ENCODE measurements around the gene HABP4. TPM values are rescaled to one million over a fixed set of nuclear protein-coding genes. Genes with fewer than 3 reads are reported as not detected.
A peak's percentile ranks its signal among the peaks of the same experiment; 100 is the strongest.

Gene HABP4
- total RNA-seq, 2 experiments from 2014 or later = 7.3 to 7.9 TPM

DNA sequence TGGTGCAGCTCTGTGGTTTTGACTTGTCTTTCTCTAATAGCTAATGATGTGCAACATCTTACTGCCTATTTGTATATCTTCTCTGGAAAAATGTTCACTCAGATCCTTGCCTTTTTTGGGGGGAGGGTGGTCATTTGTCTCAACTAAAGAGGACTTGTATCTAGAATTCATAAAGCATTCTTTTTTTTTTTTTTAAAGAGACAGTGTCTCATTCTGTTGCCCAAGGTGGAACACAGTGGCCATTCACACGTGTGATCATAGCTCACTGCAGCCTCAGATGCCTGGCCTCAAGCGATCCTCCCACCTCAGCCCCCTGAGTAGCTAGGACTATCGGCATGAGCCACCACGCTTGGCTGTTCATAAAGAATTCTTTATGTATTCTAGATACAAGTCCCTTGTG, 33.2 kb downstream of the HABP4 start:
- H3K36me3 Mint-ChIP-seq (ENCODE audit: low read depth) = peaks cover 18% of the 10 kb centered on the region
- H3K4me1 Mint-ChIP-seq (ENCODE audit: low read depth) = peaks cover 45% of the 10 kb centered on the region
- DNase-seq = no peak
- CTCF ChIA-PET = interaction anchor here (0.6 kb wide), 1 partner anchor 182 kb away, joined by 3 read pairs; no protein-coding TSS in a partner anchor
- H3K27ac Mint-ChIP-seq = no peak overlapping the region
- H3K9me3 Mint-ChIP-seq = no peaks in the 10 kb centered on the region
- no peaks in the 10 kb centered on the region for H3K27me3 Mint-ChIP-seq (ENCODE audit: low read depth)
- intact Hi-C loops (cut with micrococcal nuclease) = no loop called here
- H3K4me3 Mint-ChIP-seq = no peak overlapping the region

DNA sequence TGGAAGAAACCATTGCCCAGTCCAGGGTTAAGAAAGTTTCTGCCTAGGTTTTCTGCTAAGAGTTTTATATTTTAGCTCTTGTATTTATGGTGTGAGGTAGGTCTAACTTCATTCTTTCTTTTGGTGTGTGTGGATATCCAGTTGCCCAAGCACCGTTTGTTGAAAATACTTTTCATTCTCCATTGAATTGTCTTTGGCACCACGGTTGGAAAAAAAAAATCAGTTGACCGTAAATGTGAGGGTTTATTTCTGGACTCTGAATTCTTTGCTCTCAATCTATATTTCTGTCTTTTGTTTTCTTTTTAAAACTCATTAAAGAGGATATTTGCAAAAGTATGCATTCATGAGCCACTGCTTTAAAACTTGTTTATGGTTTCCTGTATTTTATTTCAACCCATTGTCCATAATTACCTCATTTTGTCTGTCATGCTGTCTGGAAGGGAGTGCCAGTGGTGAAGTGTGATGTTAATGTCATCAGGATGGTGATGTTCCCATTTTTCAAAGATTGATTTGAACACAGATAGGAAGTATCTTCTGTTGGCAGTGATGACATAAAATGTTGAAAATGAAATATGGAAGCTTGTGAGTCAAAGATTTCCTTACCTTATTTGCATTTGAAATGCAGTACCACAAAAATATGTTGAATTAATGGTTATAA, 33.9 kb downstream of the HABP4 start:
- Mint-ChIP-seq H3K4me1 (ENCODE audit: low read depth) (peaks cover 38% of the 10 kb centered on the region), H3K4me3 (no peak overlapping the region), H3K27me3 (ENCODE audit: low read depth) (no peaks in the 10 kb centered on the region), H3K9me3 (no peaks in the 10 kb centered on the region), H3K27ac (peak overlapping the region; percentile 63), H3K36me3 (ENCODE audit: low read depth) (peaks cover 24% of the 10 kb centered on the region)
- no peak for DNase-seq
- CTCF ChIA-PET = no interaction called here
- intact Hi-C loops (cut with micrococcal nuclease) = loop anchor here (1.0 to 2.0 kb wide), 2 partner anchors 83 to 243 kb away; no protein-coding TSS in a partner anchor

DNA sequence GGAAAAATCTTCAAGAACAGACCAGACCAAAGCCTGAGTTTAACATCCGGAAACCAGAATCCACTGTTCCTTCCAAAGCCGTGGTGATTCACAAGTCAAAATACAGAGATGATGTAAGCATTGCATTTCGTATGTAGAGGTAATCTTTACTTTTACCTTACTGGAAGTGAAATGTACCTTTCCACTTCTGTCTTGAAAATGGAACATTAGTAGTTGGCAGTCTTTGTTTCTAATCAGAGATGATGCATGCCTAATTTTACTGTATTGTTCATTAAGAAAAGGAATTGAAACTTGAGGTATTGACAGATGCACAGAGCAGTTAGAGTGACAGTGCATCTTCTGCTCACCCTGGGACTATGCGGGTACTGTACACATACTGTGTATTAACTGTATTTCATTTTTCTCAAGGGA, 34.6 kb downstream of the HABP4 start:
- no peaks in the 10 kb centered on the region for H3K9me3 Mint-ChIP-seq
- no peak overlapping the region for H3K4me3 Mint-ChIP-seq
- H3K36me3 Mint-ChIP-seq (ENCODE audit: low read depth) = peaks cover 29% of the 10 kb centered on the region
- peaks cover 34% of the 10 kb centered on the region for H3K4me1 Mint-ChIP-seq (ENCODE audit: low read depth)
- CTCF ChIA-PET = no interaction called here
- DNase-seq = peak; percentile 34
- peak overlapping the region; percentile 63 for H3K27ac Mint-ChIP-seq
- intact Hi-C loops (cut with micrococcal nuclease) = loop anchor here (1.0 to 2.0 kb wide), 2 partner anchors 82 to 243 kb away; no protein-coding TSS in a partner anchor
- H3K27me3 Mint-ChIP-seq (ENCODE audit: low read depth) = no peaks in the 10 kb centered on the region

DNA sequence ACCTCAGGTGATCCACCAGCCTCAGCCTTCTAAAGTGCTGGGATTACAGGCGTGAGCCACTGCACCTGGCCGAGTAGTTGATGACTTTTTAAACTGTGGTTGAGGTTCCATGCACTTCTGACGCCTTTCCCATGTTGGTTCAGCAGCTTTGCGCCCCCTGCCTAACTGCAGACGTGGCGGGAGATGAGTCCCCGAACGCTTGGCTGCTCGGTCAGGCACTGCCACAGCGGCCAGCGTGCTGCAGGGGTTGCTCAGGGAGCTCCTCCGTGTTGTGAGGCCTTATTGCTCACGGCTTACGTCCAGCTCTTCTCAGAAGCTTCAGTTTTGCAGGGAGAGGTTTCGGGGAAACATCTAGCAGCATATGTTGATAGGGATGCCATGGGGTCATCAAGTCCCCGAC, 35.3 kb downstream of the HABP4 start:
- DNase-seq = no peak
- CTCF ChIA-PET = no interaction called here
- Mint-ChIP-seq H3K36me3 (ENCODE audit: low read depth) (peaks cover 34% of the 10 kb centered on the region), H3K4me1 (ENCODE audit: low read depth) (peaks cover 29% of the 10 kb centered on the region), H3K27ac (no peak overlapping the region), H3K9me3 (no peaks in the 10 kb centered on the region), H3K4me3 (no peak overlapping the region), H3K27me3 (ENCODE audit: low read depth) (no peaks in the 10 kb centered on the region)
- intact Hi-C loops (cut with micrococcal nuclease) = loop anchor here (2.0 kb wide), 1 partner anchor 82 kb away; no protein-coding TSS in a partner anchor

DNA sequence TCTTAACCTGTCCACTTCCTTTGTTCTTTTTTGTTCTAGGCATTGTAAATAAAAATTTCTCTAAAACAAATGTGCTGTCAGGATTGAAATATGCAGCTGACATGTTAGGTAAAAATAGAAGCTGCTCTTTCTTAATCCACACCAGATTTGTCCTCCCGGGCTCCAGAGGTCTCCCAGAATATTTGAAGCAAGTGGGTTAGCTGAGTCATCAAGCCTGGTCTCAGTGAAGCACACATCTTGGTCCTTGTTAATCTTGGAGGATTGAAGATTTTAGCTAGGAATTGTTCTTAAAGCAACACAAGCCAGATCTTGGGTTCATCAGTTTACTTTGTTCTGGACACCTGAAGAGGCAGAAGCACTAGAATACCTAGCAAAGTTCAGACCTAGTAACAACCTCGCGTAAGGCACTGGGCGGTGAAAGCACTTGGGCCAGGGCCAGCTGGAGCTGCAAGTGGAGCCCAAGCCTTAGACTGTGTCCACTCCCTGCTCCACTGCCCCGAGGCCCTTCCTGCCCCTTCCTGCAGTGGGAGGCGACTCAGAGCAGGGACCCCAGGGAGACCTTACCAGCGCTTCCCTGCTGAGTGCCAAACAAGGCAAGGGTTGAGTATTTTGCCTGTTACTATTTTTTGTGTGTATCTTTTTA, 36.5 kb downstream of the HABP4 start:
- H3K36me3 Mint-ChIP-seq (ENCODE audit: low read depth) = peaks cover 31% of the 10 kb centered on the region
- intact Hi-C loops (cut with micrococcal nuclease) = no loop called here
- CTCF ChIA-PET = interaction anchor here (0.7 to 1.2 kb wide), 2 partner anchors 38 to 45 kb away, joined by 3 to 8 read pairs; no protein-coding TSS in a partner anchor

DNA sequence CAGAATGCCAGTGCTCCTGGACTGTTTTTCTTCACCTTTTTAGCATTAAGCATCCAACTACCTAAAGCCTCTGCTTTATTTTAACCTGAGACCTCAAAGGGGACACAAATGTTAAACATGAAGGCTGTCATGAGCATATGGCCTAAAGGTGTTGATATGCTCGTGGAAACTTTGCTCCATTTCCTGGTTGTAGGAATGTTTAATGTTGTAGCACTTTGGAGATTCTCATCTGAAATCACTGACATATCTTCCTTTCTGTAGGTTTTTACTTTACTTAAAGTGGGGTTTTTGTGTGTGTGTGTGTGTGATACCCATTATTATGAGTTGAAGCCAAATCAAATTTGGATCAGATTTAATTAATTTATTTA, 37.0 kb downstream of the HABP4 start:
- CTCF ChIA-PET = interaction anchor here (0.7 to 1.2 kb wide), 2 partner anchors 38 to 46 kb away, joined by 3 to 8 read pairs; no protein-coding TSS in a partner anchor
- Mint-ChIP-seq H3K27ac (no peak overlapping the region), H3K9me3 (no peaks in the 10 kb centered on the region), H3K27me3 (ENCODE audit: low read depth) (no peaks in the 10 kb centered on the region), H3K4me3 (no peak overlapping the region), H3K36me3 (ENCODE audit: low read depth) (peaks cover 33% of the 10 kb centered on the region), H3K4me1 (ENCODE audit: low read depth) (peaks cover 39% of the 10 kb centered on the region)
- intact Hi-C loops (cut with micrococcal nuclease) = no loop called here
- DNase-seq = no peak

More for the DNA sequence above, 36.5 kb downstream of the HABP4 start:
- DNase-seq = no peak
- Mint-ChIP-seq H3K27me3 (ENCODE audit: low read depth) (no peaks in the 10 kb centered on the region), H3K4me1 (ENCODE audit: low read depth) (peaks cover 35% of the 10 kb centered on the region), H3K9me3 (no peaks in the 10 kb centered on the region), H3K4me3 (no peak overlapping the region), H3K27ac (no peak overlapping the region)

DNA sequence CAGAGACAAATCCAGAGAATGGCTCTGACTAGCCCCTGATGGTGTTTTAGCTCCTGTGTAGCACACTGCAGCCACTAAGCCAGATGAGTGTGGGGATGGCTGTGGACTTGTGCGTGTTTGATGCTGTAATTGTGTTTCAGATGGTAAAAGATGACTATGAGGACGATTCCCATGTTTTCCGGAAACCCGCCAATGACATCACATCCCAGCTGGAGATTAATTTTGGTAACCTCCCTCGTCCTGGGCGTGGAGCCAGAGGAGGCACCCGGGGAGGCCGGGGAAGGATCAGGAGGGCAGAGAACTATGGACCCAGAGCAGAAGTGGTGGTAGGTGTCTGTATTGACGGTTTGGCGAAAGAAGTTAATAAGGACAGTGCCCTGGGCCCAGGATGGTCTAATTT, 38.0 kb downstream of the HABP4 start:
- no peak for DNase-seq
- Mint-ChIP-seq H3K27me3 (ENCODE audit: low read depth) (no peaks in the 10 kb centered on the region), H3K4me3 (no peak overlapping the region), H3K27ac (no peak overlapping the region), H3K36me3 (ENCODE audit: low read depth) (peaks cover 26% of the 10 kb centered on the region), H3K4me1 (ENCODE audit: low read depth) (peaks cover 36% of the 10 kb centered on the region), H3K9me3 (no peaks in the 10 kb centered on the region)
- CTCF ChIA-PET = no interaction called here
- intact Hi-C loops (cut with micrococcal nuclease) = no loop called here

DNA sequence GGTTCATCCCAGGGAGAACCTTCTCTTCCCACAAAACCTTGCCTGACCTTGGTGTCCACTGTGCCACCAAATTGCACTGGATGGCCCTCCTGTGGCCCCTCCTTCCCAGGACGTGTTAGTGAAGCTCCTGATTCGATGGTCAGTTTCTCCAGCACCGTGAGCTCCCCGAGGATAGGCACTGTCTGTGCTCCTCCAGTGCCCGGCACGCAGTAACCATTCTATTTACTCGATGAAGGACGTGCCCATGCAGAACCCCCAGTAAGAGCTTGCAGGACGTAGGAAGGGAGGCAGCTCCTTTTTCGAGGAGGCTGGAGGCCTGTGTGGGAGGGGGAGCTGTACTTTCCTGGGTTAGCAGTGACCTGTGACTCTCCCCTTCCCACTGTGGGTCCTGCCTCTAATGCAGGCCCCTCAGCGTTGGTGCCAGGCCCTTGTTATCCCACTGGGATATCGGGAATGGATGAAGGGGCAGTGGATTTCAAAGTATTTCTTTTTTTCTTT, 39.6 kb downstream of the HABP4 start:
- Mint-ChIP-seq H3K36me3 (ENCODE audit: low read depth) (peaks cover 23% of the 10 kb centered on the region), H3K27ac (no peak overlapping the region), H3K9me3 (no peaks in the 10 kb centered on the region), H3K4me1 (ENCODE audit: low read depth) (peaks cover 25% of the 10 kb centered on the region), H3K4me3 (no peak overlapping the region), H3K27me3 (ENCODE audit: low read depth) (no peaks in the 10 kb centered on the region)
- DNase-seq = no peak
- intact Hi-C loops (cut with micrococcal nuclease) = no loop called here
- CTCF ChIA-PET = interaction anchor here (0.6 kb wide), 1 partner anchor 256 kb away, joined by 3 read pairs; no protein-coding TSS in a partner anchor

DNA sequence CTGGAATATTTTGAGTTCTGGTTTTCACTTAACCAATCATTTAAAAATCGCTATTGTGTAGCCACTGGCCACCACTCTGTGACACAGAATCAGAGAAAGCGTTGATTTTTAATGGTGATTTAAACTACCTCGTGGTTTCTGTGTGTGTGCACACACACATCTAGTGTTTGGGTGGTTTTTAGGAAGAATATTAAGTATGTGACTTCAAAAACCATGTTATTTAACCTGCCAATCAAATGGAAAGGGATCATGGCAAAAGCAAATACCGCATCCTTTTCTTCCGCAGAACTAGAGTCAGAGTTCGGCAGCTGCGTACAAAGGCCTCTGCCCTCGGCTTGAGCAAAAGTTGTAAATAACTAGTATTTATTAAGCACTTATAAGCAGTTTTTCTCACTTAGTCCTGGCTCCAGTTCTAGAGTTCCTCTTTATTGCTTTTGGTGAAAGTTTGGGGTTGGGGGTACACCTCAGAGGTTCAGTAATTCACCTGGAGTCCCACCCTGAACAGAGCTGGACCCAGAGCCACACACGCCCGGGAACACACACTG, 40.6 kb downstream of the HABP4 start:
- Mint-ChIP-seq H3K36me3 (ENCODE audit: low read depth) (peaks cover 20% of the 10 kb centered on the region), H3K4me3 (no peak overlapping the region), H3K27me3 (ENCODE audit: low read depth) (no peaks in the 10 kb centered on the region), H3K27ac (no peak overlapping the region), H3K9me3 (no peaks in the 10 kb centered on the region), H3K4me1 (ENCODE audit: low read depth) (peaks cover 15% of the 10 kb centered on the region)
- CTCF ChIA-PET = interaction anchor here (0.6 to 1.1 kb wide), 2 partner anchors 48 to 257 kb away, joined by 3 read pairs; no protein-coding TSS in a partner anchor
- intact Hi-C loops (cut with micrococcal nuclease) = no loop called here
- no peak for DNase-seq

DNA sequence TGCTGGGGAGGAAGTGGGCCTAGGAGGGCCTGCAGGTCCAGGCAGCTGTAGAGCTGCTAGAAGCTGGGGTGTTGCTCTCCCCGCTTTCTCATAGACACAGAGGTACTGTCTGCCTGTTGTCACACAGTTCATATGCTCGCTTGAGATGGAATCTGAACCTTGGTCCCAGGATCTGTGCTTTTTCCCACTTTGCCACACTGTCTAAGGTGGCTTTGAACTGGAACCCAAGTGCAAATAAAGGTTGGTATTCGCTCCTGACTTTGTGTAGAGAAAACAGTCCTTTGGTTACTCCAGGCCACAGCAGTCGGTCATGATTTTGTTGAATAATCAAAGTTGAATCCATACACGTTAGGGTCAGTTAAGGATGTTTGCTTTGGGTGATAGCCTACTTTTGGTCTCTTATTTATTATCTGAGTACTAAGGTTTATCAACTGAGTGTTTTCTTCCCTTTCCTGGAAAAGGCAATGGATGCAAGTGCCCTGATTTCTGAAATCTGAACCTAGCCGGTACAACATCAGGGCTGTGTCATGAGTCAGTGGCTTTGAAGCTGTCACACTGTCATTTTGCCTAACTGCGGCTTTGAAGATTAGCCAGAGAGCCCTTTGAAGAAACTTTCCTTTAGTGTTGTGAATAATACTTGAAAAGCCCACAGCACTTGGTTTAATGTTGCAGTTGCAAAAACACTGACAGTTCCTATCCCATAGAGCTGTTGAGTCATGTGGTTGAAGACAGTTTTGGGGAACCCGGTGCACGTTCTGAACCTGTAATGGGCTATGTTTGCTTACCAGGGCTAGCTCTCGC, 41.3 kb downstream of the HABP4 start:
- Mint-ChIP-seq H3K36me3 (ENCODE audit: low read depth) (peaks cover 17% of the 10 kb centered on the region), H3K27me3 (ENCODE audit: low read depth) (no peaks in the 10 kb centered on the region), H3K4me1 (ENCODE audit: low read depth) (peaks cover 12% of the 10 kb centered on the region), H3K27ac (peak overlapping the region; percentile 81), H3K9me3 (no peaks in the 10 kb centered on the region), H3K4me3 (no peak overlapping the region)
- intact Hi-C loops (cut with micrococcal nuclease) = no loop called here
- peak; percentile 54 for DNase-seq
- CTCF ChIA-PET = interaction anchor here (1.1 kb wide), 1 partner anchor 49 kb away, joined by 3 read pairs; no protein-coding TSS in a partner anchor

DNA sequence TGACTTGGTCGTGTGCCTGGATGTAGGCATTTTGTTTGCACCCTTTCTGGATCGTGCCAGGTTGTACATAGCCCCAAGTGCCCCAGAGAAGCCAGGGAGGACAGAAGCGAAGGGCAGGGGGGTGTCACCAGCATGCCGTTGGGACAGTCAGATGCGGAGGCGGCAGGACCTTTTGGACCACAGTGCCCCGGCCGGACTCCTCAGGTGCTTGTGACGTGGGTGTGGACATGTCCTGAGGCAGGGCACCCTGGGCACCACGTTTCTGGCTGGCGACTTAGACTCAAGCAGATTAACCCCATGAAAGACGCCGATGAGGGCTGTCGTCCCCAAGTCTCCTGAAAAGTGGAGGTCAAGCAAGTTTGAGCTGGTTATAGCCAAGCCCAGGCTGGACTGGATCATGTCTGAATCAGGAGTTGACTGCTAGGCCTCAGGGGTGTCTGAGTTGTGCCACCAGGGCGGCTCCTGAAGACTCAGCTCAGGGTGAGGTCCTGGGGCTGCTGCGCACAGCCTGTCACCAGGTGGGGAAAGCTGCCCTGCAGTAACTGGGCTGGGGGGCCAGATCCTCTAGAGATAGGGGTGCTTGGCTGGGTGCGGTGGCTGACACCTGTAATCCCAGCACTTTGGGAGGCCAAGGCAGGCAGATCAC, 42.0 kb downstream of the HABP4 start:
- CTCF ChIA-PET = interaction anchor here (1.1 kb wide), 1 partner anchor 50 kb away, joined by 3 read pairs; no protein-coding TSS in a partner anchor
- Mint-ChIP-seq H3K4me1 (ENCODE audit: low read depth) (peaks cover 12% of the 10 kb centered on the region), H3K27me3 (ENCODE audit: low read depth) (no peaks in the 10 kb centered on the region), H3K9me3 (no peaks in the 10 kb centered on the region), H3K36me3 (ENCODE audit: low read depth) (peaks cover 17% of the 10 kb centered on the region), H3K4me3 (no peak overlapping the region), H3K27ac (peak overlapping the region; percentile 81)
- no peak for DNase-seq
- intact Hi-C loops (cut with micrococcal nuclease) = no loop called here
